RWPE1 (cell line): ENCODE data around the gene WRNIP1.

Source experiments
- CTCF ChIA-PET: fragments of 350-600 bp; sonication (Branson Sonifier 250); formaldehyde crosslinking; extraction: SDS; loops from one replicate; lab custom pipeline; 2021; lab: Yijun Ruan, JAX
- POLR2A ChIA-PET: fragments of 400-600 bp; formaldehyde crosslinking; extraction: SDS; loops from one replicate; lab custom pipeline; 2020; ENCODE audit warnings: antibody characterized with exemption; ENCODE audit not compliant: low non-redundant PET; lab: Yijun Ruan, JAX
- DNase-seq: peaks from one replicate; pipeline ENCODE4 v3.0.0; 2012; ENCODE audit warnings: low spot score
- H3K27ac ChIP-seq: fragments of 450-650 bp; 2 replicates; pipeline ENCODE4 v1.5.1; 2017
- TF ChIP-seq, protein P1 (sequence below): fragments of 450-650 bp; conservative IDR thresholded peaks from 2 replicates; pipeline ENCODE4 v1.5.1; 2017; ENCODE audit warnings: low read depth, mild to moderate bottlenecking

WRNIP1 gene

GRCh38 chr6:2828629-2829028 is 63.4 kb downstream of the WRNIP1 start:
- TF ChIP-seq, protein P1, sequence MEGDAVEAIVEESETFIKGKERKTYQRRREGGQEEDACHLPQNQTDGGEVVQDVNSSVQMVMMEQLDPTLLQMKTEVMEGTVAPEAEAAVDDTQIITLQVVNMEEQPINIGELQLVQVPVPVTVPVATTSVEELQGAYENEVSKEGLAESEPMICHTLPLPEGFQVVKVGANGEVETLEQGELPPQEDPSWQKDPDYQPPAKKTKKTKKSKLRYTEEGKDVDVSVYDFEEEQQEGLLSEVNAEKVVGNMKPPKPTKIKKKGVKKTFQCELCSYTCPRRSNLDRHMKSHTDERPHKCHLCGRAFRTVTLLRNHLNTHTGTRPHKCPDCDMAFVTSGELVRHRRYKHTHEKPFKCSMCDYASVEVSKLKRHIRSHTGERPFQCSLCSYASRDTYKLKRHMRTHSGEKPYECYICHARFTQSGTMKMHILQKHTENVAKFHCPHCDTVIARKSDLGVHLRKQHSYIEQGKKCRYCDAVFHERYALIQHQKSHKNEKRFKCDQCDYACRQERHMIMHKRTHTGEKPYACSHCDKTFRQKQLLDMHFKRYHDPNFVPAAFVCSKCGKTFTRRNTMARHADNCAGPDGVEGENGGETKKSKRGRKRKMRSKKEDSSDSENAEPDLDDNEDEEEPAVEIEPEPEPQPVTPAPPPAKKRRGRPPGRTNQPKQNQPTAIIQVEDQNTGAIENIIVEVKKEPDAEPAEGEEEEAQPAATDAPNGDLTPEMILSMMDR = no peak
- CTCF ChIA-PET = interaction anchor here (0.5 to 0.6 kb wide), 3 partner anchors 18 to 802 kb away, joined by 3 to 4 read pairs (median 3); no protein-coding TSS in a partner anchor
- H3K27ac ChIP-seq = no peak overlapping the region
- POLR2A ChIA-PET = no interaction called here
- no peak for DNase-seq

GRCh38 chr6:2829253-2829652 is 64.1 kb downstream of the WRNIP1 start:
- TF ChIP-seq, protein P1 = no peak
- POLR2A ChIA-PET = no interaction called here
- DNase-seq = no peak
- no peak overlapping the region for H3K27ac ChIP-seq
- CTCF ChIA-PET = interaction anchor here (0.5 kb wide), 1 partner anchor 23 kb away, joined by 3 read pairs; no protein-coding TSS in a partner anchor

GRCh38 chr6:2830183-2830582 is 65.0 kb downstream of the WRNIP1 start:
- ChIA-PET POLR2A (no interaction called here), CTCF (no interaction called here)
- no peak for DNase-seq
- H3K27ac ChIP-seq = no peak overlapping the region
- TF ChIP-seq, protein P1 = no peak

DNA sequence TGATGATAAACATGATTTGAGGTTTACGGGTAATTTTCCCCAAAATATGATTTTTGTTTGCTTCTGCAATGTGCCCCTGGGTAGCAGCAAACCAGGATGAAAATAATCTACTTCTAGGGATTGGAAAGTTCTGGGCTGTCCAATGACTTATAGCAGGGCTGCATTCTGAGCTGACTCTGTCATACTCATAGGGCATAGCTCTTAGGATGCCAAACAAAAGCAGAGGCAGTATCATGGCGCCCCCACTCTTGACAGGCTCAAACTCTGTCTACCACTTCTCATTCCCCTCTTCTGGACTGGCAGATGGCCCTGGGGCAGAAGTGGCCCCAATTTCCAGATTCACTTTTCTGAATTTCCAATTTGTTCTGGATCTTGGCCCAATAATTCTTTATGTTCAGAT is 66.2 kb downstream of the WRNIP1 start:
- POLR2A ChIA-PET = no interaction called here
- H3K27ac ChIP-seq = no peak overlapping the region
- CTCF ChIA-PET = no interaction called here
- DNase-seq = no peak
- TF ChIP-seq, protein P1 = no peak

- H3K27ac ChIP-seq = no peak overlapping the region
- DNase-seq = no peak
- POLR2A ChIA-PET = no interaction called here
- TF ChIP-seq, protein P1 = no peak
- CTCF ChIA-PET = no interaction called here
Measured at GRCh38 chr6:2834262-2834661, 69.1 kb downstream of the WRNIP1 start.
